WTC11 (cell line): ENCODE results near the gene QRFP.

ENCODE experiments used
- FOXJ3 ChIP-seq: sonication (generic); formaldehyde crosslinking; IDR thresholded peaks from 2 replicates; pipeline ENCODE4 v1.9.0; 2021; ENCODE audit warnings: missing genetic modification reagents, mild to moderate bottlenecking, borderline replicate concordance
- OVOL2 ChIP-seq: fragments of 250-450 bp; sonication (Bioruptor Pico); IDR thresholded peaks from 2 replicates; pipeline ENCODE4 v1.9.0; 2021; ENCODE audit warnings: mild to moderate bottlenecking, borderline replicate concordance
- SP1 ChIP-seq: sonication (generic); formaldehyde crosslinking; conservative IDR thresholded peaks from 2 replicates; pipeline ENCODE4 v1.8.1; 2022; ENCODE audit warnings: missing genetic modification reagents
- ZBTB21 ChIP-seq: sonication (generic); formaldehyde crosslinking; IDR thresholded peaks from 2 replicates; pipeline ENCODE4 v1.8.1; 2023; ENCODE audit warnings: mild to moderate bottlenecking, missing genetic modification reagents, borderline replicate concordance
- ZNF317 ChIP-seq: sonication (generic); formaldehyde crosslinking; IDR thresholded peaks from 2 replicates; pipeline ENCODE4 v1.8.1; 2023; ENCODE audit warnings: low read depth, mild to moderate bottlenecking, moderate library complexity, missing genetic modification reagents, borderline replicate concordance
- TF ChIP-seq, protein P1 (sequence below): sonication (generic); formaldehyde crosslinking; IDR thresholded peaks from 2 replicates; pipeline ENCODE4 v1.8.1; 2023; ENCODE audit warnings: mild to moderate bottlenecking, missing genetic modification reagents, borderline replicate concordance
- TF ChIP-seq, protein P2 (sequence below): fragments of 200-600 bp; IDR thresholded peaks from 2 replicates; pipeline ENCODE4 v1.8.0; 2022; ENCODE audit warnings: antibody characterized with exemption
- TF ChIP-seq, protein P3 (sequence below): sonication (generic); formaldehyde crosslinking; IDR thresholded peaks from 2 replicates; pipeline ENCODE4 v1.8.0; 2023; ENCODE audit warnings: mild to moderate bottlenecking, missing genetic modification reagents
- TF ChIP-seq, protein P4 (sequence below): sonication (generic); formaldehyde crosslinking; IDR thresholded peaks from 2 replicates; pipeline ENCODE4 v1.8.1; 2023; ENCODE audit warnings: mild to moderate bottlenecking, missing genetic modification reagents
- TF ChIP-seq, protein P5 (sequence below): sonication (generic); formaldehyde crosslinking; IDR thresholded peaks from 2 replicates; pipeline ENCODE4 v1.8.0; 2023; ENCODE audit warnings: missing genetic modification reagents
- TF ChIP-seq, protein P6 (sequence below): sonication (generic); formaldehyde crosslinking; IDR thresholded peaks from 2 replicates; pipeline ENCODE4 v1.8.0; 2022; ENCODE audit warnings: mild to moderate bottlenecking, missing genetic modification reagents
- TF ChIP-seq, protein P7 (sequence below): sonication (generic); formaldehyde crosslinking; IDR thresholded peaks from 2 replicates; pipeline ENCODE4 v1.8.0; 2022; ENCODE audit warnings: mild to moderate bottlenecking, missing genetic modification reagents
- TF ChIP-seq, protein P8 (sequence below): sonication (generic); formaldehyde crosslinking; conservative IDR thresholded peaks from 2 replicates; pipeline ENCODE4 v1.8.1; 2022; ENCODE audit warnings: mild to moderate bottlenecking, missing genetic modification reagents

DNA sequence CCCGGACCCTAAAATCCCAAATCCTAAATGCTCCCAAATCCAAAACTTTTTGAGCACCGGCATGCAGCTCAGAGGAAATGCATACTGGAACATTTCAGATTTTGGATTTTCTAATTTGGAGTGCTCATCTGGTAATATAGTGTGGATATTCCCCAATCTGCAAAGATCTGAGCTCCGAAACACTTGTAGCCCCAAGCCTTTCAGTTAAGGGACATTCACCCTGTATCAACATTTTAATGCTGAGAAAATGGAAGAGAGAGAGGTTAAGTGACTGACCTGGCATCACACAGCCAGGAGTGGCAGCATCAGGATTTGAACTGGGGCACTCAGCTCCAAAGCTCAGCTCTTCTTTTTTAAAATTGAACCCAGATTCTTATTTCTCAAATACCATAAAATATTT is 30.7 kb downstream of the QRFP start:
- TF ChIP-seq, protein P1, sequence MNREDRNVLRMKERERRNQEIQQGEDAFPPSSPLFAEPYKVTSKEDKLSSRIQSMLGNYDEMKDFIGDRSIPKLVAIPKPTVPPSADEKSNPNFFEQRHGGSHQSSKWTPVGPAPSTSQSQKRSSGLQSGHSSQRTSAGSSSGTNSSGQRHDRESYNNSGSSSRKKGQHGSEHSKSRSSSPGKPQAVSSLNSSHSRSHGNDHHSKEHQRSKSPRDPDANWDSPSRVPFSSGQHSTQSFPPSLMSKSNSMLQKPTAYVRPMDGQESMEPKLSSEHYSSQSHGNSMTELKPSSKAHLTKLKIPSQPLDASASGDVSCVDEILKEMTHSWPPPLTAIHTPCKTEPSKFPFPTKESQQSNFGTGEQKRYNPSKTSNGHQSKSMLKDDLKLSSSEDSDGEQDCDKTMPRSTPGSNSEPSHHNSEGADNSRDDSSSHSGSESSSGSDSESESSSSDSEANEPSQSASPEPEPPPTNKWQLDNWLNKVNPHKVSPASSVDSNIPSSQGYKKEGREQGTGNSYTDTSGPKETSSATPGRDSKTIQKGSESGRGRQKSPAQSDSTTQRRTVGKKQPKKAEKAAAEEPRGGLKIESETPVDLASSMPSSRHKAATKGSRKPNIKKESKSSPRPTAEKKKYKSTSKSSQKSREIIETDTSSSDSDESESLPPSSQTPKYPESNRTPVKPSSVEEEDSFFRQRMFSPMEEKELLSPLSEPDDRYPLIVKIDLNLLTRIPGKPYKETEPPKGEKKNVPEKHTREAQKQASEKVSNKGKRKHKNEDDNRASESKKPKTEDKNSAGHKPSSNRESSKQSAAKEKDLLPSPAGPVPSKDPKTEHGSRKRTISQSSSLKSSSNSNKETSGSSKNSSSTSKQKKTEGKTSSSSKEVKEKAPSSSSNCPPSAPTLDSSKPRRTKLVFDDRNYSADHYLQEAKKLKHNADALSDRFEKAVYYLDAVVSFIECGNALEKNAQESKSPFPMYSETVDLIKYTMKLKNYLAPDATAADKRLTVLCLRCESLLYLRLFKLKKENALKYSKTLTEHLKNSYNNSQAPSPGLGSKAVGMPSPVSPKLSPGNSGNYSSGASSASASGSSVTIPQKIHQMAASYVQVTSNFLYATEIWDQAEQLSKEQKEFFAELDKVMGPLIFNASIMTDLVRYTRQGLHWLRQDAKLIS (CRISPR knock-in tag), result no peak
- TF ChIP-seq SP1 (CRISPR knock-in tag) (no peak), ZNF317 (no peak), ZBTB21 (CRISPR knock-in tag) (no peak), FOXJ3 (CRISPR knock-in tag) (no peak), OVOL2 (CRISPR knock-in tag) (no peak)
- TF ChIP-seq, protein P2, sequence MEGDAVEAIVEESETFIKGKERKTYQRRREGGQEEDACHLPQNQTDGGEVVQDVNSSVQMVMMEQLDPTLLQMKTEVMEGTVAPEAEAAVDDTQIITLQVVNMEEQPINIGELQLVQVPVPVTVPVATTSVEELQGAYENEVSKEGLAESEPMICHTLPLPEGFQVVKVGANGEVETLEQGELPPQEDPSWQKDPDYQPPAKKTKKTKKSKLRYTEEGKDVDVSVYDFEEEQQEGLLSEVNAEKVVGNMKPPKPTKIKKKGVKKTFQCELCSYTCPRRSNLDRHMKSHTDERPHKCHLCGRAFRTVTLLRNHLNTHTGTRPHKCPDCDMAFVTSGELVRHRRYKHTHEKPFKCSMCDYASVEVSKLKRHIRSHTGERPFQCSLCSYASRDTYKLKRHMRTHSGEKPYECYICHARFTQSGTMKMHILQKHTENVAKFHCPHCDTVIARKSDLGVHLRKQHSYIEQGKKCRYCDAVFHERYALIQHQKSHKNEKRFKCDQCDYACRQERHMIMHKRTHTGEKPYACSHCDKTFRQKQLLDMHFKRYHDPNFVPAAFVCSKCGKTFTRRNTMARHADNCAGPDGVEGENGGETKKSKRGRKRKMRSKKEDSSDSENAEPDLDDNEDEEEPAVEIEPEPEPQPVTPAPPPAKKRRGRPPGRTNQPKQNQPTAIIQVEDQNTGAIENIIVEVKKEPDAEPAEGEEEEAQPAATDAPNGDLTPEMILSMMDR, result no peak
- TF ChIP-seq, protein P3, sequence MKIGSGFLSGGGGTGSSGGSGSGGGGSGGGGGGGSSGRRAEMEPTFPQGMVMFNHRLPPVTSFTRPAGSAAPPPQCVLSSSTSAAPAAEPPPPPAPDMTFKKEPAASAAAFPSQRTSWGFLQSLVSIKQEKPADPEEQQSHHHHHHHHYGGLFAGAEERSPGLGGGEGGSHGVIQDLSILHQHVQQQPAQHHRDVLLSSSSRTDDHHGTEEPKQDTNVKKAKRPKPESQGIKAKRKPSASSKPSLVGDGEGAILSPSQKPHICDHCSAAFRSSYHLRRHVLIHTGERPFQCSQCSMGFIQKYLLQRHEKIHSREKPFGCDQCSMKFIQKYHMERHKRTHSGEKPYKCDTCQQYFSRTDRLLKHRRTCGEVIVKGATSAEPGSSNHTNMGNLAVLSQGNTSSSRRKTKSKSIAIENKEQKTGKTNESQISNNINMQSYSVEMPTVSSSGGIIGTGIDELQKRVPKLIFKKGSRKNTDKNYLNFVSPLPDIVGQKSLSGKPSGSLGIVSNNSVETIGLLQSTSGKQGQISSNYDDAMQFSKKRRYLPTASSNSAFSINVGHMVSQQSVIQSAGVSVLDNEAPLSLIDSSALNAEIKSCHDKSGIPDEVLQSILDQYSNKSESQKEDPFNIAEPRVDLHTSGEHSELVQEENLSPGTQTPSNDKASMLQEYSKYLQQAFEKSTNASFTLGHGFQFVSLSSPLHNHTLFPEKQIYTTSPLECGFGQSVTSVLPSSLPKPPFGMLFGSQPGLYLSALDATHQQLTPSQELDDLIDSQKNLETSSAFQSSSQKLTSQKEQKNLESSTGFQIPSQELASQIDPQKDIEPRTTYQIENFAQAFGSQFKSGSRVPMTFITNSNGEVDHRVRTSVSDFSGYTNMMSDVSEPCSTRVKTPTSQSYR (CRISPR knock-in tag), result no peak
- TF ChIP-seq, protein P4, sequence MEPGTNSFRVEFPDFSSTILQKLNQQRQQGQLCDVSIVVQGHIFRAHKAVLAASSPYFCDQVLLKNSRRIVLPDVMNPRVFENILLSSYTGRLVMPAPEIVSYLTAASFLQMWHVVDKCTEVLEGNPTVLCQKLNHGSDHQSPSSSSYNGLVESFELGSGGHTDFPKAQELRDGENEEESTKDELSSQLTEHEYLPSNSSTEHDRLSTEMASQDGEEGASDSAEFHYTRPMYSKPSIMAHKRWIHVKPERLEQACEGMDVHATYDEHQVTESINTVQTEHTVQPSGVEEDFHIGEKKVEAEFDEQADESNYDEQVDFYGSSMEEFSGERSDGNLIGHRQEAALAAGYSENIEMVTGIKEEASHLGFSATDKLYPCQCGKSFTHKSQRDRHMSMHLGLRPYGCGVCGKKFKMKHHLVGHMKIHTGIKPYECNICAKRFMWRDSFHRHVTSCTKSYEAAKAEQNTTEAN (CRISPR knock-in tag), result no peak
- TF ChIP-seq, protein P5, sequence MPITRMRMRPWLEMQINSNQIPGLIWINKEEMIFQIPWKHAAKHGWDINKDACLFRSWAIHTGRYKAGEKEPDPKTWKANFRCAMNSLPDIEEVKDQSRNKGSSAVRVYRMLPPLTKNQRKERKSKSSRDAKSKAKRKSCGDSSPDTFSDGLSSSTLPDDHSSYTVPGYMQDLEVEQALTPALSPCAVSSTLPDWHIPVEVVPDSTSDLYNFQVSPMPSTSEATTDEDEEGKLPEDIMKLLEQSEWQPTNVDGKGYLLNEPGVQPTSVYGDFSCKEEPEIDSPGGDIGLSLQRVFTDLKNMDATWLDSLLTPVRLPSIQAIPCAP (CRISPR knock-in tag), result no peak
- TF ChIP-seq, protein P6, sequence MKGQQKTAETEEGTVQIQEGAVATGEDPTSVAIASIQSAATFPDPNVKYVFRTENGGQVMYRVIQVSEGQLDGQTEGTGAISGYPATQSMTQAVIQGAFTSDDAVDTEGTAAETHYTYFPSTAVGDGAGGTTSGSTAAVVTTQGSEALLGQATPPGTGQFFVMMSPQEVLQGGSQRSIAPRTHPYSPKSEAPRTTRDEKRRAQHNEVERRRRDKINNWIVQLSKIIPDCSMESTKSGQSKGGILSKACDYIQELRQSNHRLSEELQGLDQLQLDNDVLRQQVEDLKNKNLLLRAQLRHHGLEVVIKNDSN, result no peak
- TF ChIP-seq, protein P7, sequence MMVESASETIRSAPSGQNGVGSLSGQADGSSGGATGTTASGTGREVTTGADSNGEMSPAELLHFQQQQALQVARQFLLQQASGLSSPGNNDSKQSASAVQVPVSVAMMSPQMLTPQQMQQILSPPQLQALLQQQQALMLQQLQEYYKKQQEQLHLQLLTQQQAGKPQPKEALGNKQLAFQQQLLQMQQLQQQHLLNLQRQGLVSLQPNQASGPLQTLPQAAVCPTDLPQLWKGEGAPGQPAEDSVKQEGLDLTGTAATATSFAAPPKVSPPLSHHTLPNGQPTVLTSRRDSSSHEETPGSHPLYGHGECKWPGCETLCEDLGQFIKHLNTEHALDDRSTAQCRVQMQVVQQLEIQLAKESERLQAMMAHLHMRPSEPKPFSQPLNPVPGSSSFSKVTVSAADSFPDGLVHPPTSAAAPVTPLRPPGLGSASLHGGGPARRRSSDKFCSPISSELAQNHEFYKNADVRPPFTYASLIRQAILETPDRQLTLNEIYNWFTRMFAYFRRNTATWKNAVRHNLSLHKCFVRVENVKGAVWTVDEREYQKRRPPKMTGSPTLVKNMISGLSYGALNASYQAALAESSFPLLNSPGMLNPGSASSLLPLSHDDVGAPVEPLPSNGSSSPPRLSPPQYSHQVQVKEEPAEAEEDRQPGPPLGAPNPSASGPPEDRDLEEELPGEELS (CRISPR knock-in tag), result no peak
- TF ChIP-seq, protein P8, sequence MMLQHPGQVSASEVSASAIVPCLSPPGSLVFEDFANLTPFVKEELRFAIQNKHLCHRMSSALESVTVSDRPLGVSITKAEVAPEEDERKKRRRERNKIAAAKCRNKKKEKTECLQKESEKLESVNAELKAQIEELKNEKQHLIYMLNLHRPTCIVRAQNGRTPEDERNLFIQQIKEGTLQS (CRISPR knock-in tag), result no peak
